H1 (cell line): Measurements from ENCODE around the gene MMP7. TPM values are rescaled to one million over a fixed set of nuclear protein-coding genes. Genes with fewer than 3 reads are reported as not detected.
A peak's percentile ranks its signal among the peaks of the same experiment; 100 is the strongest.

Experiments used
- CTCF ChIA-PET: fragments of 300-600 bp; sonication (Branson Sonifier 250); formaldehyde crosslinking; loops from one replicate; lab custom pipeline; 2021; ENCODE audit not compliant: partially characterized antibody; lab: Charles Lee
- POLR2A ChIA-PET: fragments of 300-600 bp; sonication (Branson Sonifier 250); formaldehyde crosslinking; loops from one replicate; lab custom pipeline; 2021; ENCODE audit warnings: inconsistent platforms; ENCODE audit not compliant: partially characterized antibody; lab: Charles Lee
- DNase-seq, 2 experiments: peaks; one replicate each; pipeline versions ENCODE4 v3.0.0 to v3.0.0-alpha.2; 2010 to 2022; ENCODE audit warnings: low spot score in 2 of 2, low read depth in 1 of 2, mixed read lengths in 1 of 2
- FAIRE-seq: peaks from 2 replicates; lab custom pipeline; 2011; peaks lifted over from hg19 to GRCh38; lab: Jason Lieb, UNC
- H2AFZ ChIP-seq: 2 replicates; pipeline ENCODE4 v1.8.1; 2012; ENCODE audit warnings: low read length, inconsistent platforms
- H2AK5ac ChIP-seq: 2 replicates; pipeline ENCODE4 v1.6.1; 2013; ENCODE audit warnings: low read depth, low read length
- H2BK120ac ChIP-seq: replicated peaks from 2 replicates; pipeline ENCODE3; 2013; ENCODE audit warnings: low read depth, low read length, inconsistent platforms
- H2BK12ac ChIP-seq: 2 replicates; pipeline ENCODE4 v1.6.1; 2013; ENCODE audit warnings: low read depth, low read length
- H2BK15ac ChIP-seq: 2 replicates; pipeline ENCODE4 v1.6.1; 2013; ENCODE audit warnings: low read length
- H2BK20ac ChIP-seq: 2 replicates; pipeline ENCODE4 v1.6.1; 2013; ENCODE audit warnings: low read length
- H2BK5ac ChIP-seq: 2 replicates; pipeline ENCODE4 v1.6.1; 2013; ENCODE audit warnings: low read depth, low read length
- H3K14ac ChIP-seq: 2 replicates; pipeline ENCODE4 v1.6.1; 2013; ENCODE audit warnings: inconsistent platforms; ENCODE audit not compliant: insufficient read length
- H3K18ac ChIP-seq: 2 replicates; pipeline ENCODE4 v1.6.1; 2013; ENCODE audit warnings: low read length; ENCODE audit errors: extremely low read depth
- H3K23ac ChIP-seq: 2 replicates; pipeline ENCODE4 v1.6.1; 2013; ENCODE audit warnings: inconsistent platforms; ENCODE audit not compliant: insufficient read length
- H3K23me2 ChIP-seq: 2 replicates; pipeline ENCODE4 v1.6.1; 2013; ENCODE audit warnings: low read depth, low read length
- H3K27ac ChIP-seq: 2 replicates; pipeline ENCODE4 v1.6.1; 2011; ENCODE audit warnings: low read depth, low read length, inconsistent platforms
- H3K27me3 ChIP-seq, 4 experiments: replicated peaks in 1 of 4; 1 replicate in 1 of 4; 2 replicates in 3 of 4; pipeline versions ENCODE4 v1.6.1 to v1.8.1; 2011 to 2013; ENCODE audit warnings: low read length in 3 of 4, mild to moderate bottlenecking in 3 of 4, inconsistent platforms in 2 of 4, mixed read lengths in 2 of 4, moderate library complexity in 1 of 4; ENCODE audit not compliant: control insufficient read depth in 3 of 4, insufficient read depth in 3 of 4; ENCODE audit errors: extremely low read depth in 1 of 4
- H3K36me3 ChIP-seq, 4 experiments: 2 replicates each; pipeline versions ENCODE4 v1.6.1 to v1.8.1; 2011 to 2013; ENCODE audit warnings: mild to moderate bottlenecking in 4 of 4, low read length in 3 of 4, moderate library complexity in 2 of 4, control low read depth in 1 of 4, inconsistent platforms in 1 of 4; ENCODE audit not compliant: insufficient read depth in 4 of 4, control insufficient read depth in 2 of 4
- H3K4ac ChIP-seq: replicated peaks from 2 replicates; pipeline ENCODE3; 2013; ENCODE audit warnings: low read length, low read depth, mixed read lengths, inconsistent platforms; ENCODE audit not compliant: insufficient read length
- H3K4me1 ChIP-seq, 4 experiments: replicated peaks in 1 of 4; 1 replicate in 1 of 4; 2 replicates in 3 of 4; pipeline versions ENCODE4 v1.6.1 to v1.8.1; 2011 to 2013; ENCODE audit warnings: low read length in 3 of 4, inconsistent platforms in 2 of 4, mixed read lengths in 1 of 4; ENCODE audit not compliant: insufficient read depth in 4 of 4, control insufficient read depth in 3 of 4
- H3K4me2 ChIP-seq, 2 experiments: 2 replicates each; pipeline versions ENCODE4 v1.6.1 to v1.8.1; 2011 to 2013; ENCODE audit warnings: low read depth in 2 of 2, low read length in 2 of 2, control low read depth in 1 of 2, inconsistent platforms in 1 of 2, mild to moderate bottlenecking in 1 of 2; ENCODE audit not compliant: insufficient read depth in 1 of 2
- H3K4me3 ChIP-seq, 4 experiments: fragments of 200-600, 300-600 bp in 1 of 4; sonication (generic), shearing (Covaris generic), sonication (Bioruptor Twin) in 1 of 4; 2 replicates each; pipeline versions ENCODE4 v1.5.1 to v1.8.1; 2011 to 2016; ENCODE audit warnings: low read length in 4 of 4, low read depth in 3 of 4, control low read depth in 2 of 4, inconsistent platforms in 2 of 4, mild to moderate bottlenecking in 2 of 4, mixed read lengths in 1 of 4, moderate library complexity in 1 of 4; ENCODE audit not compliant: insufficient read depth in 2 of 4; ENCODE audit errors: extremely low read depth in 1 of 4
- H3K56ac ChIP-seq: replicated peaks from 2 replicates; pipeline ENCODE3; 2013; ENCODE audit warnings: low read depth, mild to moderate bottlenecking, mixed read lengths, low read length, inconsistent platforms; ENCODE audit not compliant: insufficient read length
- H3K79me1 ChIP-seq: 2 replicates; pipeline ENCODE4 v1.6.1; 2013; ENCODE audit warnings: low read depth, low read length, control low read depth
- H3K79me2 ChIP-seq, 2 experiments: 2 replicates each; pipeline versions ENCODE4 v1.6.1 to v1.8.1; 2012 to 2013; ENCODE audit warnings: low read length in 2 of 2, mild to moderate bottlenecking in 2 of 2, inconsistent platforms in 1 of 2; ENCODE audit not compliant: insufficient read depth in 2 of 2, control insufficient read depth in 1 of 2
- H3K9ac ChIP-seq, 4 experiments: replicated peaks in 1 of 4; 1 replicate in 1 of 4; 2 replicates in 3 of 4; pipeline versions ENCODE4 v1.6.1 to v1.8.1; 2011 to 2013; ENCODE audit warnings: low read depth in 3 of 4, low read length in 3 of 4, control low read depth in 2 of 4, mild to moderate bottlenecking in 2 of 4, moderate library complexity in 2 of 4, inconsistent platforms in 1 of 4; ENCODE audit errors: extremely low read depth in 1 of 4
- H3K9me3 ChIP-seq, 2 experiments: 2 replicates each; pipeline versions ENCODE4 v1.6.1 to v1.8.1; 2012 to 2013; ENCODE audit warnings: mild to moderate bottlenecking in 2 of 2, moderate library complexity in 2 of 2, control low read depth in 1 of 2, inconsistent platforms in 1 of 2, low read depth in 1 of 2, low read length in 1 of 2, mixed read lengths in 1 of 2; ENCODE audit not compliant: insufficient read depth in 2 of 2
- H4K20me1 ChIP-seq, 2 experiments: replicated peaks in 1 of 2; 2 replicates each; pipeline versions ENCODE3 to v1.8.1; 2011 to 2013; ENCODE audit warnings: inconsistent platforms in 2 of 2, low read length in 2 of 2, mild to moderate bottlenecking in 1 of 2; ENCODE audit not compliant: insufficient read depth in 2 of 2, control insufficient read depth in 1 of 2
- H4K5ac ChIP-seq: 2 replicates; pipeline ENCODE4 v1.6.1; 2013; ENCODE audit warnings: low read length, low read depth, mixed read lengths, inconsistent platforms; ENCODE audit not compliant: insufficient read length
- H4K8ac ChIP-seq: 2 replicates; pipeline ENCODE4 v1.8.0; 2013; ENCODE audit warnings: mild to moderate bottlenecking, moderate library complexity, low read length, inconsistent platforms; ENCODE audit not compliant: insufficient read depth; ENCODE audit errors: extremely low read depth
- H4K91ac ChIP-seq: replicated peaks from 2 replicates; pipeline ENCODE3; 2013; ENCODE audit warnings: low read length, mixed read lengths, inconsistent platforms; ENCODE audit not compliant: insufficient read length
- NANOG ChIP-seq: IDR thresholded peaks from 2 replicates; pipeline ENCODE4 v1.6.1; 2011; ENCODE audit warnings: low read length, low read depth, mild to moderate bottlenecking, inconsistent platforms; ENCODE audit not compliant: insufficient read depth, poor library complexity, severe bottlenecking
- RAD21 ChIP-seq, 2 experiments: IDR thresholded peaks in 1 of 2; conservative IDR thresholded peaks in 1 of 2; 2 replicates each; pipeline ENCODE4 v1.6.1; 2011; ENCODE audit warnings: low read depth in 2 of 2, low read length in 2 of 2, improper control_type of control experiment in 1 of 2, inconsistent platforms in 1 of 2, mild to moderate bottlenecking in 1 of 2, moderate library complexity in 1 of 2
- WGBS, 2 experiments: shearing (Covaris generic) in 1 of 2; methylation state at CpG; one replicate each; pipeline versions ENCODE4 v1.1.6 to v1.1.7; 2013 to 2015; ENCODE audit warnings: low lambda C conversion rate in 2 of 2, mixed read lengths in 2 of 2, inconsistent platforms in 1 of 2, low coverage in 1 of 2, missing lambda C conversion rate in 1 of 2; ENCODE audit not compliant: insufficient replicate concordance in 2 of 2, insufficient coverage in 1 of 2, insufficient read length in 1 of 2; ENCODE audit errors: extremely low coverage in 1 of 2, missing lambda C conversion rate in 1 of 2; 5-methylcytosine and 5-hydroxymethylcytosine counted together
- polyA plus RNA-seq, 7 experiments: library from polyadenylated mRNA; depleted of rRNA in 3 of 7; stranded (reverse) in 5 of 7; unstranded in 2 of 7; fragments of >200 nt in 5 of 7; fragments of 200-250 nt in 2 of 7; gene quantifications; 1 replicate in 5 of 7; 2 replicates in 1 of 7; 4 replicates in 1 of 7; pipeline versions ENCODE4 v1.2.1 to v1.2.3, GENCODE V29; 2011 to 2013; ENCODE audit warnings: missing spikeins in 2 of 7, mixed read lengths in 2 of 7
- total RNA-seq: library from RNA; stranded (reverse); fragmentation: NEBNext Ultra II Directional; extraction: Animal tissue kit (Norgen Biotek cat#: 25700); gene quantifications from 2 replicates; pipeline ENCODE4 v1.2.1, GENCODE V29; 2021
- TF ChIP-seq, protein P1 (sequence below), 3 experiments: IDR thresholded peaks; 1 replicate in 2 of 3; 2 replicates in 1 of 3; pipeline versions ENCODE4 v1.5.1 to v1.6.1; 2011; ENCODE audit warnings: low read length in 3 of 3, mild to moderate bottlenecking in 3 of 3, inconsistent platforms in 2 of 3, low read depth in 1 of 3, moderate library complexity in 1 of 3; ENCODE audit not compliant: insufficient read depth in 1 of 3; ENCODE audit errors: control extremely low read depth in 1 of 3

The MMP7 gene
- total and polyA plus RNA-seq, 2 of the 8 experiments (the other 6 are each of a cell fraction or from before 2014, with no cell fraction given) = not detected

DNA sequence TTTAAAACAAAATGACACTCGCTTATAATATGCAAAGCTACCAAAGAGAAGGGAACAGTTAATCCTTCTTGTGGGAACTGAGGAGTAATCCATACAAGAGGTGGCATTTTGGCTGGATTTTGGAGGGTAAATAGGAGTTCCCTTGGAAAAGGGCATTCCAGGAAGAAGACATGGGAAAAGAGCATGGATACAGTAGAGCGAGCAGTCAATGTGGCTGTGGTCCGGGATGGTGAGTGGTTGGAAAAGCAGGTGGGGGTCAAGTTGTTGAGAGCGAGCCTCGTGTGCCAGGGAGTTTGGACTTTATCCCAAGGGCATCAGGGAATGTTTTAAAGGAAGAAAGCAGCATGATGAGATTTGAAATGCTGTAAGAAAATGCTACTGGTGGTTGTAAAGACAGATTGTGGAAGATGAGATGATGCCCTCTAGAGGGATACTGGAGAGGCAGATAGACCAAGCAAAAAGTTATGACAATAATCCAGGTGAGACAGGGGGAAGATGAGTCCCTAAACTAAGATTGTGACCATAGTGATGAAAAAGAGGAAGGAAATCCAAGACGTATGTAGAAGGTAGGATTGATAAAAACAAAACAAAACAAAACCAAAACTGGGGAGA is 3.8 kb upstream of the MMP7 start:
- H4K91ac ChIP-seq = no peak overlapping the region
- no peak overlapping the region for H4K5ac ChIP-seq
- H3K27me3 ChIP-seq = peaks cover 0 to 1% (median 0%) of the 10 kb centered on the region in 4 experiments; a peak in 1 of 7 replicates
- no peaks in the 10 kb centered on the region for H3K79me2 ChIP-seq
- no peak overlapping the region for H3K56ac ChIP-seq
- no peak overlapping the region for H3K14ac ChIP-seq
- DNase-seq (no peak), FAIRE-seq (no peak)
- no peak overlapping the region for H3K23ac ChIP-seq
- ChIA-PET POLR2A (interaction anchor here (1.0 kb wide), 1 partner anchor 143 kb away, joined by 3 read pairs; no protein-coding TSS in a partner anchor), CTCF (interaction anchor here (0.8 to 2.1 kb wide), 5 partner anchors 8 to 79 kb away, joined by 3 to 8 read pairs (median 5); no protein-coding TSS in a partner anchor)
- no peak overlapping the region for H2BK5ac ChIP-seq
- 84% methylated on average over 6 of the region's 6 CpGs; no CpG with 5 or more reads in 1 of the 2 experiments for WGBS, 2 experiments
- no peak overlapping the region for H2BK12ac ChIP-seq
- no peak overlapping the region for H2BK120ac ChIP-seq
- no peak overlapping the region for H3K18ac ChIP-seq
- TF ChIP-seq NANOG (no peak), RAD21 (IDR thresholded peaks at IDR 0.05 in 1 of 2, conservative IDR thresholded peaks at IDR 0.05 in 1 of 2; ENCODE audit: low read depth in 2 of 2, low read length in 2 of 2) (0 out of 4 replicates have a peak, but pooled peaks of 1 of the 2 experiments have one; percentile 9)
- TF ChIP-seq, protein P1, sequence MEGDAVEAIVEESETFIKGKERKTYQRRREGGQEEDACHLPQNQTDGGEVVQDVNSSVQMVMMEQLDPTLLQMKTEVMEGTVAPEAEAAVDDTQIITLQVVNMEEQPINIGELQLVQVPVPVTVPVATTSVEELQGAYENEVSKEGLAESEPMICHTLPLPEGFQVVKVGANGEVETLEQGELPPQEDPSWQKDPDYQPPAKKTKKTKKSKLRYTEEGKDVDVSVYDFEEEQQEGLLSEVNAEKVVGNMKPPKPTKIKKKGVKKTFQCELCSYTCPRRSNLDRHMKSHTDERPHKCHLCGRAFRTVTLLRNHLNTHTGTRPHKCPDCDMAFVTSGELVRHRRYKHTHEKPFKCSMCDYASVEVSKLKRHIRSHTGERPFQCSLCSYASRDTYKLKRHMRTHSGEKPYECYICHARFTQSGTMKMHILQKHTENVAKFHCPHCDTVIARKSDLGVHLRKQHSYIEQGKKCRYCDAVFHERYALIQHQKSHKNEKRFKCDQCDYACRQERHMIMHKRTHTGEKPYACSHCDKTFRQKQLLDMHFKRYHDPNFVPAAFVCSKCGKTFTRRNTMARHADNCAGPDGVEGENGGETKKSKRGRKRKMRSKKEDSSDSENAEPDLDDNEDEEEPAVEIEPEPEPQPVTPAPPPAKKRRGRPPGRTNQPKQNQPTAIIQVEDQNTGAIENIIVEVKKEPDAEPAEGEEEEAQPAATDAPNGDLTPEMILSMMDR (IDR thresholded peaks at IDR 0.05; ENCODE audit: control extremely low read depth in 1 of 3, insufficient read depth in 1 of 3, low read depth in 1 of 3, low read length in 3 of 3) = peak in 1 of 3 experiments; percentile 34; a peak in 2 of 4 replicates
- no peak overlapping the region for H3K4me3 ChIP-seq
- no peaks in the 10 kb centered on the region for H3K23me2 ChIP-seq
- H2AK5ac ChIP-seq = no peak overlapping the region
- no peaks in the 10 kb centered on the region for H3K79me1 ChIP-seq
- H4K20me1 ChIP-seq = no peaks in the 10 kb centered on the region
- H3K27ac ChIP-seq = no peak overlapping the region
- no peaks in the 10 kb centered on the region for H3K9me3 ChIP-seq
- H2BK20ac ChIP-seq = no peak overlapping the region
- H3K4me1 ChIP-seq = peaks cover 0 to 1% (median under 1%) of the 10 kb centered on the region in 4 experiments; a peak in 3 of 7 replicates
- no peaks in the 10 kb centered on the region for H3K36me3 ChIP-seq
- no peak overlapping the region for H4K8ac ChIP-seq
- H3K9ac ChIP-seq = no peak overlapping the region
- H2BK15ac ChIP-seq = no peak overlapping the region
- H2AFZ ChIP-seq = 0 out of 2 replicates have a peak overlapping the region, but pooled peaks have one; percentile 68
- H3K4me2 ChIP-seq = no peak overlapping the region
- H3K4ac ChIP-seq = no peak overlapping the region
